GM08714 (cell line): ENCODE data around the gene ZSWIM7.

Experiments
- H3K4me3 ChIP-seq: fragments of 200-500 bp; sonication (Bioruptor generic); 2 replicates; pipeline ENCODE4 v1.5.1; 2014; ENCODE audit warnings: mild to moderate bottlenecking, low read length, inconsistent platforms
- ZNF274 ChIP-seq: IDR thresholded peaks from 2 replicates; pipeline ENCODE4 v1.6.1; 2012; ENCODE audit warnings: mild to moderate bottlenecking, low read depth, low read length

The ZSWIM7 gene, protein sequence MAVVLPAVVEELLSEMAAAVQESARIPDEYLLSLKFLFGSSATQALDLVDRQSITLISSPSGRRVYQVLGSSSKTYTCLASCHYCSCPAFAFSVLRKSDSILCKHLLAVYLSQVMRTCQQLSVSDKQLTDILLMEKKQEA

DNA sequence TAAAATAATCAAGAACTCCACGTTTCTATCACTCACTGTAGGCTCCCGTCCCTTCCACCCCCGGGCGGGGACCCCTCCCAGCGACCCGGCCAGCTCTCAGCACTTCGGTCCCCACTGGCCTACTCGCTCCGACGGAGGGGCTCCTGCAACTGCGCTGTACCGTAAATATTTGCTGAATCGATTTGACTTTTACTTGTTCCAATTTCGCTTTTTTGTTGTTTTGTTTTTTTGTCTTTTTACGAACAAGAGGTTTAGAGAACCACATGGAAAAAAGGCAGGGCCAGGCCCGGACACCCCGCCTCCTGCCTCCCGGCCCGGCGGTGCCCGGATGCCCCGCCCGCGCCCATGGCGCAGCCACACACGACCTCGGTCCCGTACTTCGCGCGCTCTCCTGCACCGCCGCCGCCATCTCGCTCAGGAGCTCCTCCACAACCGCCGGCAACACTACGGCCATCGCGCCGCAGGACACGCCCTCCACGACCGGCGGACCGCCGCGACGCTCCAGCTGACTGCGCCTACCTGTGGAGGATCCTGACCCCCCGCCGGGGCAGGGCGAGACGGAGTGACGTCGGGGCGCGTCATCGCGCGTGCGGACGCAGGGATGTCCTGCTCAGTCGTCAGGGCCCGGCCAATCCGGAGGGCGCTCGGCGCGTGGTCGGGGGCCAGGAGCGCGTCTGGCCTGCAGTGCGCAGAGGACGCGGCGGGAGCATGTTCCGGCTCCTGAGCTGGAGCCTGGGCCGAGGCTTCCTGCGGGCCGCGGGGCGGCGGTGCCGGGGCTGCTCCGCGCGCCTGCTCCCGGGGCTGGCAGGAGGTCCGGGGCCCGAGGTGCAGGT, at the start of gene ZSWIM7, which contains the start of gene TTC19:
ZSWIM7 (minus strand) TSS at position 564 of the 833 bp plus-strand sequence; CDS start at position 454, 110 bp downstream.
TTC19 (plus strand) TSS at position 684 of the 833 bp plus-strand sequence; CDS start at position 709, 25 bp downstream.
- no peak for TF ChIP-seq ZNF274
- peak within 1 kb of the TSS; percentile 89 for H3K4me3 ChIP-seq

DNA sequence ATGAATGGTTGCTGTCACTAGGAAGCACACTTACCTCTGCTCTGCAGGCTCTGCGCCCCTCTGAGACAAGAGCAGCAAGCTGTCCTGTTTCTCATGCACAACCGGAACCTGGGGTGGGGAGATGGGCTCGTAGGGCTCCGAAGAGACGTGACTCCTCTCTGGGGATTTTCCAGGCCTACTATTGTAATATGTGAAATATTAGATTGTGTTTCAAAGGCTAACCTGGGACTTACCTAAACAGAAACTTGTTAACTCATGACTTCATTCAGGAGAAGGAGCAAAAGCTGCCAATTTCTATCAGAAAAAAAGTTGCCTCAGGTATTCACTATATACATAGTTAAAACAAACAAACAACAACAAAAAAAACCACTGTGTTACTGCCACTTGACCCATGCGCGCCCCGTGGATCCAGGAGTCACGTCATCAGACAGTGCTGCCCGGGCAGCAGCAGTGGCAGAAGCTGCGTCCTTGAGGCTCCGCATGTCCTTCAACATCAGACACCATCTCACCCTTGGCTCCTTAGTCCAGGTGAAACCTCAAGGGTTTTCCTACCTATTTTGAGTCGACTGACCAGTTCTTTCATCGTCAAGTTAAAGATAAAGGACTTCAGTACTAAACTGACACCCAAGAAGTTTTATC, 49.4 kb upstream of the ZSWIM7 start:
- H3K4me3 ChIP-seq: no peak overlapping the region
- TF ChIP-seq ZNF274: no peak

DNA sequence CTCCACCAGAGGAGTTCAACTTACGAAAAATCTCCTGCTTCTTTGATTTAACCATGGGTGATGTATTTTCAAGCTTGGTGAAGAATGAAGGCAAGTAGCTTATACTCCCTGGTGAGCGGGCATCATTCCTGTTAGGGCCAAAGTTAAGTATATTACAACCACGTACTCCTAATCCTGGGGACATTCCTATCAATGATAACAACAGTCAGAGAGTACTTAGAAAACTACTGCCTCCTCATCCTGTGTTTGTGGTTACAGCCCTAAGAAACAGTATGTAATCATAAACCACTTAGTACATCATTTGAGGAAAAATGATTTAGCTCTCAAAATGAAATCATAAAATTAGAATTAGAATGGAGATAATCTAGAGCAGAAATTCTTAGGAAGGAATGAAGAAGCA, 47.5 kb upstream of the ZSWIM7 start:
- H3K4me3 ChIP-seq: no peak overlapping the region
- no peak for TF ChIP-seq ZNF274

DNA sequence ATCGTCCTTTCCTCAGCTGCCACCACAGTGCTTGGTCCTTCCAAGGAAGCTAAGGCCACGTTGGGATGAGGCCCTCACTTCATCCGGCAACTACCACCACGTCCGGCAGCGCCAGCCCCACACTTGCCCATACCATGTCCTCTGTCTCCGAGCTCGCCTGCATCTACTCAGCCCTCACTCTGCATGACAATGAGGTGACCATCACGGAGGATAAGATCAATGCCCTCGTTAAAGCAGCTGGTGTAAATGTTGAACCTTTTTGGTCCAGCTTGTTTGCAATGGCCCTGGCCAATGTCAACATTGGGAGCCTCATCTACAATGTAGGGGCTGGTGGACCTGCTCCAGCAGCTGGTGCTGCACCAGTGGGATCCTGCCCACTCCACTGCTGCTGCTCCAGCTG, 45.0 kb upstream of the ZSWIM7 start:
- H3K4me3 ChIP-seq: no peak overlapping the region
- TF ChIP-seq ZNF274: no peak

DNA sequence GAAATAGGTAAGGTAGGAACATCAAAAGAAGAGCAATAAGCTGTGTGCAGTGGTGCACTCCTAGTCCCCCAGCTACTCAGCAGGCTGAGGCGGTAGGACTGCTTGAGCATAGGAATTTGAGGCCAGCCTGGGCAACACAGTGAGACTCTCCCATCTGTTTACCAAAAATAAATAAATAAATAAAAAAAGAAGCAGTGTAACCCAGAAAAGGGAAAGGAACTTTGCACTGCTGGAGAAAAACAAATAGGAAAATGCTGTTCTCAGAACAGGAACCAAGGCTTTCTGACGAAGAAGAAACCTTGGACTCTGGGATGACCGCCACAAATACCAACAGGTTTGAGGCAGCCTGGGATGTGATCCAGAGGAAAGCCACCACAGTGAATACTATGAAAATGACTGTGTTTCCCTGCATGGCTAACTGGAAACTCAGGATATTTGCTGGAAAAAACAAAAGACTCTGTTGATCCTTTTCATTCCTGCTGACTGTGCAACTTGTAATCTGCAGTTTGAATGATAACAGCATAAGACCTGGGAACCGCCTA, 41.3 kb upstream of the ZSWIM7 start:
- no peak for TF ChIP-seq ZNF274
- no peak overlapping the region for H3K4me3 ChIP-seq

DNA sequence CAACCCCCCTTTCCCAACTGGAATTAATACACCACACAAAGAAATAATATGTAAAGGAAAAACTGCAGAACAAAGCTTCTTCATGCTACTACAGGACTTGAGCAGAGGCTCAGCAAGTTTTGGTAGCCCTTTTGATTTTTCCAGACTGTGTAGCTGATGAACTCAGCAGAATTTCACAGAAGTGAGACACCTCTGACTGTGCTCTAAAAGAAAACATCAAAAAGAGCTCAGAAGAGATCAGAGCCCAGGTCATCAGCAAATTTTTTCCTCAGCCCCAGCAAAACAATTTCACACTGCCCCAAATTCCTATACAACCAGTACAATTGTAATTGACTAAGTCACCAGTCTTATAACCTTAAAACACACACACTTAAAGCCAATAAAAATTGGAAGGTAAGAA, 38.1 kb upstream of the ZSWIM7 start:
- no peak overlapping the region for H3K4me3 ChIP-seq
- no peak for TF ChIP-seq ZNF274

DNA sequence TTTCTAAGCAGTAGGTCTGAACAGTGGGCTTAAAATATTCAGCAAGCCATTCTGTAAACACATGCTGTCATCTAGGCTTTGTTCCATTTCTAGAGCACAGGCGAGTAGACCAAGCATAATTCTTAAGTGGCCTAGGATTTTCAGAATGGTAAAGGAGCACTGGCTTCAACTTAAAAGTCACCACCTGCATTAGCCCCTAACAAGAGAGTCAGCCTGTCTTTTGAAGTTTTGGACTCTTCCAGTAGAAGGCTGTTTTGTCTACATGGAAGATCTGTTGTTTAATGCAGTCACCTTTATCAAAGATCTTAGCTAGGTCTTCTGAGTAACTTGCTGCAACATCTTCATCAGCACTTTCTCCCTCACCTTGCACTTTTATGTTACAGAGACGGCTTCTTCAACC, 36.8 kb upstream of the ZSWIM7 start:
- no peak overlapping the region for H3K4me3 ChIP-seq
- TF ChIP-seq ZNF274: no peak

DNA sequence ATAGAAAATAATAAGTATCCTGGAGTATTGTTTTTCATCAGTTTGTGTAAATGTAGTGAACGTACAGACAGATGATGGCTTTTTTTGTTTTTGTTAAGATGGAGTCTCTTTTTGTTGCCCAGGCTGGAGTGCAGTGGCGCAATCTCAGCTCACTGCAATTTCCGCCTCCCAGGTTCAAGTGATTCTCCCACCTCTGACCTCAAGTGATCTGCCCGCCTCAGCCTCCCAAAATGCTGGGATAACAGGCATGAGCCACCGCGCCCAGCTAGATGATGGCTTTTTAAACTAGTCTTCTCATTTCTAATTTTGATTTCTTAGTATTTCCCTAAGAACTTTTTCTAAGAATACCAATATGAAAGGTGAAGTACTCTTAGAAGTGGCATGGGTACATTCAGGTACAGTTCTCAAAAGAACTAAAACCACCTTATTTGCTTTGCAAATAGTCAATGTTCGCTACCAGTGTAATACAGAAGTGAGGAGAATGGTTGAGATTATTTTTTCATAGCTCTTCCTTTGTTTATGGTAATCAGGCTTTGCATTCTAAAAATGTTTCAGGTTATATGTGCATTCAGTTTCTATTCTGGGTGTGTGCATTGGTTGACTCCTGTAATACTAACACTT, 34.3 kb upstream of the ZSWIM7 start:
- no peak for TF ChIP-seq ZNF274
- no peak overlapping the region for H3K4me3 ChIP-seq

DNA sequence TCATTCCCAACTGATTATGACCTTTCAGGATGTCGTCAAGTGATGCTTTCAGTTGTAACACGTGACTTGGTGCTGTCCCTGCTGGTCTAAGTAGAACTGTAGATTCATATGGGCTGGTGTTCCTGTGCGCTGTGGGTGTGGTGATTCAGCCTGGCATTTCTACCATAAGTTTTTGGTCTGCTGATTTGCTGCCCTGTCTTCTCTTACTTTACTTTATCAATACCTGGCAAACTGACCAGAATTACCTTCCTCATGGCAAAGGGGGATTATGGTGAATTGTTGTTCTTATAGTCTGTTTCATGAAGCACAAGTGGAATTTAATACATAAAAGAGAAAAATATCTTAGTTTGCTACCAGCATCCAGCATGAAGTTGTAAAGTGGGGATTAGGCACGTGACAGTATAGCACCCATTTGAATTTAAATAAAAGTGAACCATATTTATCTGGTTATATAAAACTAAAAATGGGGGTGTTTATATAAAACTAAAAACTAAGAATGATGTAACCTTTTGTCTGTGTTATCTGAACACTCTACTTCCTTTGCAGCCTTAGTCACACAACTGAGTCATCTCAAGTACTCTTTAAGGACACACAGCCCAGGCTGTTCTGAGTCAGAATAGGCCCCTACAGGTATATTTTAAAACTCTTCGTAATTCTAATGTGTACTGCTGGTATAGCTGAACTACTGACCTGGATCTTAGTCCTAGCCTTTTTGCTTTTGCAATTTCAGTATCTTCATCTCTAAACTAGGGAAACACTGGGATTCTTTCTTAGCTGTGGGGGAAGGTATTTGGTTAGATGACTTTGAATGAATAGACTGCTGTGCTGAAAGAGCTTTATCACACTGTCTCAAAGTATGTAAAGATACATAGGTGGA, 28.4 kb upstream of the ZSWIM7 start:
- H3K4me3 ChIP-seq: no peak overlapping the region
- no peak for TF ChIP-seq ZNF274

DNA sequence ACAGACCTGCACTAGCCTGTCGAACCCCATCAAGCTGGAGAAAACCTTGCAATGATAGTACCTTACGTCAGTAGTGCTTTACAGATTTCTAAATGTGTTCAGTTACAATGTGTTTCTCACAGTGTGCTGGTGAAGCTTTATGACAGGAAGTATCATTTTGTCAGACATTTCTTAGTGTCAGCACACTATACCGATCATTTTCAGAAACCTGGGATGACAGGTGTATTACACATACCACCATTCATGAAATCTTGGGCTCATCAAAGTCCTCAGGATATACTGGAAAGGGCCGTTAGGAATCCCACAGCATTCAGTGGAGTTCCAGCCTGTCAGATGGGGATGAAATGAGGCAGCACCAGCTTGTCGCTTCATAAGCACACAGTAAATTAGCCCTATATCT, 27.4 kb upstream of the ZSWIM7 start:
- no peak overlapping the region for H3K4me3 ChIP-seq
- TF ChIP-seq ZNF274: no peak

DNA sequence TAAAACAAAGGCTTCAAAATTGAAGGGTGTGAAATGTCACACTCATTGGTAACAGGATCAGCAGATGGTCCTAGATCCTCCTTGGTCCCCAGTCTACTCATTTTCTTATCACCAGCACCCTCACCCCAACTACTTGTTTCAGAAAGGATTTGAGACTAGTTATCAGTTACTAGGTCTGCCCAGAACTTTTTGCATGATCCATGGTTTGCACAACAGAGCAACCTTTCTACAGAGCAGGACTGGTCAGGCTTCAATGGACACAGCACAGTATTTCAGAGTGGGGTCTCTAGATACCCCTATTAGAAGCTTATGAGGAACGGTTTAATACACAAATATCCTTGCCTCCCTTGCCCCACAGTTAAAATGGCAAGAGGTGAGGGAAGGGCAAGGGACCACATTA, 25.7 kb upstream of the ZSWIM7 start:
- no peak for TF ChIP-seq ZNF274
- H3K4me3 ChIP-seq: no peak overlapping the region

DNA sequence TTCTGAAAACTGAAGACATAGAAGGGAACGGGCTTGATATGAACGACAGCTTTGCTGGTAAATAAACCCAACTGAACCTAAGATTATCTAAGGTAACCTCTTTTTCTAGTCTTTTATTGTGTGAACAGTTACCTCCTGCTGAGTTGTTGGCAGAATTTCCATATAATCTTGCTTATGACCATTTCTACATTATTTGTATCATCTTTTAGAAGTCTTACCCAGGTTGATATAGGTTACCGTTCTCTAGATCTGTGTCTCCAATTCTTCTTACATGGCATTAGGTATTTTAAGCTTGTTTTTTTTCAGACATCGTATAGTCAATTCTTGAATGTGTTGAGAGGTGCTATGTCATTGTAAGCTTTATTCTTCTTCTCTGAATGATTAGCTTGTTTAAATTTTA, 24.4 kb upstream of the ZSWIM7 start:
- no peak for TF ChIP-seq ZNF274

DNA sequence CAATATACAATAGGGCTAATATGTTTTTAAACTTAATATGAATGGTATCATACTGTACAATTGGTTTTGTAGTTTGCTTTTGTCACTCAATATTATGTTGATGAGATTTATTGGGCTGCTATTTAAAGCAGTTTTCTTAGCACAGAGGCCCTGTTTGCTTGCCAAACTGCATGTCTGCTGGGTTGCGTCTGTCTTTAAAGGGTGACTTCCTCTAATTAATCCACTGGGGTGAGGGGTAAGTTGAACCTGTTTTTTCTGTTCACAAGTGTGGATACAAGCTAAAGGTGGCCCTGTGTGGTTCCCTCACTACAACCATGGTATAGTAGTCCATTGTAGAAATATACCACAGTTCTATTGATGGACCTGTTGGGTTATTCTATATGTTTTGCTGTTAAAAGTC, 19.8 kb upstream of the ZSWIM7 start:
- TF ChIP-seq ZNF274: no peak
- no peak overlapping the region for H3K4me3 ChIP-seq

More for the DNA sequence above, 24.4 kb upstream of the ZSWIM7 start:
- H3K4me3 ChIP-seq: no peak overlapping the region
